Hepatocyte (in vitro differentiated cells): ENCODE results near the gene ORM1. TPM values are rescaled to one million over a fixed set of nuclear protein-coding genes. Genes with fewer than 3 reads are reported as not detected.

Source experiments
- DNase-seq: peaks from one replicate; pipeline ENCODE4 v3.0.0-alpha.2; 2016; ENCODE audit warnings: low spot score
- H2AFZ ChIP-seq: fragments of 200-600 bp; sonication (generic); 2 replicates; pipeline ENCODE4 v1.6.0; 2016; ENCODE audit warnings: antibody characterized with exemption, mild to moderate bottlenecking
- H3K27ac ChIP-seq: fragments of 200-600 bp; sonication (generic); 2 replicates; pipeline ENCODE4 v1.5.1; 2016; ENCODE audit warnings: mild to moderate bottlenecking
- H3K27me3 ChIP-seq: fragments of 200-600 bp; sonication (generic); 2 replicates; pipeline ENCODE4 v1.6.1; 2016
- H3K36me3 ChIP-seq: fragments of 200-600 bp; sonication (generic); replicated peaks from 2 replicates; pipeline ENCODE4 v1.5.1; 2016; ENCODE audit warnings: low read depth; ENCODE audit not compliant: insufficient read depth
- H3K4me1 ChIP-seq: fragments of 200-600 bp; sonication (generic); 2 replicates; pipeline ENCODE4 v1.5.1; 2016; ENCODE audit warnings: mild to moderate bottlenecking, moderate library complexity; ENCODE audit not compliant: insufficient read depth
- H3K4me2 ChIP-seq: fragments of 200-600 bp; sonication (generic); 2 replicates; pipeline ENCODE4 v1.6.0; 2016
- H3K4me3 ChIP-seq: fragments of 200-600 bp; sonication (generic); 2 replicates; pipeline ENCODE4 v1.5.1; 2016; ENCODE audit warnings: mild to moderate bottlenecking
- H3K79me2 ChIP-seq: fragments of 200-600 bp; sonication (generic); 2 replicates; pipeline ENCODE4 v1.6.0; 2017; ENCODE audit warnings: mild to moderate bottlenecking
- H3K9me2 ChIP-seq: fragments of 200-600 bp; sonication (generic); replicated peaks from 2 replicates; pipeline ENCODE4 v1.6.0; 2017; ENCODE audit warnings: mild to moderate bottlenecking; ENCODE audit not compliant: insufficient read depth
- H3K9me3 ChIP-seq: fragments of 200-600 bp; sonication (generic); 2 replicates; pipeline ENCODE4 v1.5.1; 2016; ENCODE audit warnings: low read depth, mild to moderate bottlenecking
- H4K20me1 ChIP-seq: fragments of 200-600 bp; sonication (generic); 2 replicates; pipeline ENCODE4 v1.6.0; 2016; ENCODE audit warnings: mild to moderate bottlenecking; ENCODE audit not compliant: insufficient read depth, poor library complexity, severe bottlenecking
- CTCF ChIP-seq: fragments of 200-600 bp; sonication (generic); IDR thresholded peaks from 2 replicates; pipeline ENCODE4 v1.5.1; 2016; ENCODE audit warnings: antibody characterized with exemption, mild to moderate bottlenecking; ENCODE audit not compliant: poor library complexity
- EZH2 ChIP-seq: fragments of 200-600 bp; sonication (generic); IDR thresholded peaks from 2 replicates; pipeline ENCODE4 v1.6.1; 2016; ENCODE audit warnings: antibody characterized with exemption, mild to moderate bottlenecking, borderline replicate concordance
- EZH2phosphoT487 ChIP-seq: fragments of 200-600 bp; sonication (generic); IDR thresholded peaks from one replicate; pipeline ENCODE4 v1.6.1; 2018; ENCODE audit warnings: antibody characterized with exemption, mild to moderate bottlenecking, low read depth, moderate library complexity; ENCODE audit not compliant: unreplicated experiment, severe bottlenecking
- WGBS: methylation state at CpG from one replicate; pipeline ENCODE4 v1.1.6; 2016; ENCODE audit warnings: low lambda C conversion rate; ENCODE audit errors: missing lambda C conversion rate; 5-methylcytosine and 5-hydroxymethylcytosine counted together
- polyA plus RNA-seq: library from polyadenylated mRNA; unstranded; fragments of >200 nt; fragmentation: Nextera tagmentation; extraction: Ambion mirVana; gene quantifications from 2 replicates; pipeline ENCODE4 v1.2.1, GENCODE V29; 2016
- total RNA-seq: library from RNA; depleted of rRNA; stranded (reverse); fragments of >200 nt; gene quantifications from 2 replicates; pipeline ENCODE4 v1.2.3, GENCODE V29; 2014

The ORM1 gene
- total and polyA plus RNA-seq, 2 experiments from 2014 or later, result 472 to 976 TPM

GRCh38 chr9:114339130-114339908, 16.4 kb downstream of the ORM1 start:
- Histone ChIP-seq H3K4me2 (no peak overlapping the region), H3K4me1 (no peaks in the 10 kb centered on the region), H3K36me3 (no peaks in the 10 kb centered on the region), H3K9me2 (no peaks in the 10 kb centered on the region), H2AFZ (no peak overlapping the region), H3K4me3 (no peak overlapping the region), H3K27me3 (no peaks in the 10 kb centered on the region), H3K79me2 (no peaks in the 10 kb centered on the region), H3K27ac (no peak overlapping the region), H3K9me3 (no peaks in the 10 kb centered on the region), H4K20me1 (no peaks in the 10 kb centered on the region)
- DNase-seq, result peak; percentile 60
- 86% methylated on average over 16 of the region's 16 CpGs for WGBS
- no peak for TF ChIP-seq EZH2
- peak; percentile 60 for TF ChIP-seq CTCF
- TF ChIP-seq EZH2phosphoT487, result no peak

GRCh38 chr9:114341152-114341830, 18.4 kb downstream of the ORM1 start:
- no peaks in the 10 kb centered on the region for H3K79me2 ChIP-seq
- 98% methylated on average over 12 of the region's 12 CpGs for WGBS
- H3K4me1 ChIP-seq, result no peaks in the 10 kb centered on the region
- H3K9me3 ChIP-seq, result no peaks in the 10 kb centered on the region
- no peak overlapping the region for H3K4me3 ChIP-seq
- H3K27ac ChIP-seq, result no peak overlapping the region
- H3K9me2 ChIP-seq, result no peaks in the 10 kb centered on the region
- no peak overlapping the region for H2AFZ ChIP-seq
- no peak for DNase-seq
- no peaks in the 10 kb centered on the region for H3K27me3 ChIP-seq
- no peak for TF ChIP-seq EZH2phosphoT487
- no peak for TF ChIP-seq EZH2
- TF ChIP-seq CTCF, result no peak
- no peak overlapping the region for H3K4me2 ChIP-seq
- H3K36me3 ChIP-seq, result no peaks in the 10 kb centered on the region
- no peaks in the 10 kb centered on the region for H4K20me1 ChIP-seq

GRCh38 chr9:114341991-114342390, 19.1 kb downstream of the ORM1 start:
- Histone ChIP-seq H3K79me2 (no peaks in the 10 kb centered on the region), H3K4me1 (no peaks in the 10 kb centered on the region), H3K36me3 (no peaks in the 10 kb centered on the region), H4K20me1 (no peaks in the 10 kb centered on the region), H3K4me2 (no peak overlapping the region), H3K27me3 (no peaks in the 10 kb centered on the region), H3K9me2 (no peaks in the 10 kb centered on the region), H3K27ac (no peak overlapping the region), H3K9me3 (no peaks in the 10 kb centered on the region), H3K4me3 (no peak overlapping the region), H2AFZ (no peak overlapping the region)
- WGBS, result 88% methylated on average over 4 of the region's 4 CpGs
- TF ChIP-seq EZH2phosphoT487, result no peak
- no peak for TF ChIP-seq CTCF
- no peak for TF ChIP-seq EZH2
- no peak for DNase-seq
